ENCODE results near the gene PHF19. TPM values are rescaled to one million over a fixed set of nuclear protein-coding genes. Genes with fewer than 3 reads are reported as not detected.

Gene PHF19
- total and polyA plus RNA-seq, 2 experiments from 2014 or later: 16.8 to 31.0 TPM

GRCh38 chr9:120815075-120815474, 61.9 kb downstream of the PHF19 start:
- ATAC-seq: no peak
- Histone ChIP-seq H3K4me3 (no peak overlapping the region), H3K4me1 (ENCODE audit: insufficient read depth) (no peaks in the 10 kb centered on the region), H3K4me2 (no peak overlapping the region), H3K27me3 (ENCODE audit: insufficient read depth) (no peaks in the 10 kb centered on the region), H3K36me3 (ENCODE audit: insufficient read depth) (peaks cover 21% of the 10 kb centered on the region), H4K20me1 (replicated peaks; ENCODE audit: insufficient read depth) (no peaks in the 10 kb centered on the region; the same call in 1 of the 2 replicates), H3F3A (replicated peaks; ENCODE audit: low read depth) (no peaks in the 10 kb centered on the region), H2AFZ (no peak overlapping the region), H3K9me2 (ENCODE audit: insufficient read depth) (no peaks in the 10 kb centered on the region), H3K27ac (ENCODE audit: low read depth) (no peak overlapping the region), H3K79me2 (replicated peaks; ENCODE audit: insufficient read depth) (no peaks in the 10 kb centered on the region)
- H3K4me3 Mint-ChIP-seq: no peak overlapping the region
- DNase-seq (ENCODE audit: low spot score): no peak
- no peak overlapping the region for H3K27ac Mint-ChIP-seq
- TF ChIP-seq ETS1 (IDR thresholded peaks at IDR 0.05) (no peak), REST (IDR thresholded peaks at IDR 0.05; ENCODE audit: unreplicated experiment) (no peak), CTCF (conservative IDR thresholded peaks at IDR 0.05; ENCODE audit: low read depth in 2 of 2) (no peak), EZH2 (IDR thresholded peaks at IDR 0.05; ENCODE audit: low read depth, unreplicated experiment) (no peak), ZNF331 (CRISPR knock-in tag; IDR thresholded peaks at IDR 0.05; ENCODE audit: low read depth) (no peak), JUNB (IDR thresholded peaks at IDR 0.05; ENCODE audit: unreplicated experiment) (no peak), CREB1 (CRISPR knock-in tag; IDR thresholded peaks at IDR 0.05; ENCODE audit: low read depth) (no peak), EZH2phosphoT487 (IDR thresholded peaks at IDR 0.05; ENCODE audit: unreplicated experiment) (no peak), ZNF462 (CRISPR knock-in tag; IDR thresholded peaks at IDR 0.05) (no peak), STAT1 (IDR thresholded peaks at IDR 0.05; ENCODE audit: unreplicated experiment) (no peak), ZNF114 (CRISPR knock-in tag; IDR thresholded peaks at IDR 0.05) (no peak), POLR2AphosphoS5 (IDR thresholded peaks at IDR 0.05; ENCODE audit: low read depth) (no peak), NANOG (IDR thresholded peaks at IDR 0.05; ENCODE audit: borderline replicate concordance) (no peak)
- H3K27me3 Mint-ChIP-seq (ENCODE audit: insufficient read depth, low read depth, poor library complexity): no peaks in the 10 kb centered on the region
- peaks cover 34% of the 10 kb centered on the region for H3K36me3 Mint-ChIP-seq (ENCODE audit: low read depth)
- no peaks in the 10 kb centered on the region for H3K9me3 Mint-ChIP-seq
- no peaks in the 10 kb centered on the region for H3K4me1 Mint-ChIP-seq

Data from GM23338 (cell line).